PC-9 (cell line): Measurements from ENCODE around the gene TRABD.

Experiments
- CTCF ChIP-seq: fragments of 200-600 bp; sonication (generic); conservative IDR thresholded peaks from 2 replicates; pipeline ENCODE4 v1.6.1; 2017; ENCODE audit warnings: mixed run types, antibody characterized with exemption, mild to moderate bottlenecking, moderate library complexity
- EZH2 ChIP-seq: fragments of 200-600 bp; sonication (generic); IDR thresholded peaks from 2 replicates; pipeline ENCODE4 v1.8.0; 2017; ENCODE audit warnings: antibody characterized with exemption, low read depth

- TF ChIP-seq CTCF (no peak), EZH2 (no peak)
Measured at GRCh38 chr22:50202130-50202666, 16.5 kb downstream of the TRABD start.
